Ishikawa (cell line): ENCODE measurements around the gene CLTC.

Experiments used
- CEBPB ChIP-seq: IDR thresholded peaks from 2 replicates; pipeline ENCODE4 v1.6.1; 2012
- CREB1 ChIP-seq: IDR thresholded peaks from 2 replicates; pipeline ENCODE4 v1.6.1; 2012; ENCODE audit warnings: low read depth
- EGR1 ChIP-seq: IDR thresholded peaks from 2 replicates; pipeline ENCODE4 v1.6.1; 2012
- EP300 ChIP-seq: IDR thresholded peaks from 2 replicates; pipeline ENCODE4 v1.6.1; 2012; ENCODE audit warnings: borderline replicate concordance
- FOXM1 ChIP-seq: IDR thresholded peaks from 2 replicates; pipeline ENCODE4 v1.6.1; 2012; ENCODE audit warnings: low read depth, borderline replicate concordance
- MAX ChIP-seq: IDR thresholded peaks from 2 replicates; pipeline ENCODE4 v1.6.1; 2012
- NFIC ChIP-seq: IDR thresholded peaks from 2 replicates; pipeline ENCODE4 v1.6.1; 2012
- RAD21 ChIP-seq: IDR thresholded peaks from 2 replicates; pipeline ENCODE4 v1.6.1; 2012; ENCODE audit warnings: low read depth
- REST ChIP-seq: IDR thresholded peaks from 2 replicates; pipeline ENCODE4 v1.6.1; 2012; ENCODE audit warnings: low read depth, mild to moderate bottlenecking
- TAF1 ChIP-seq: IDR thresholded peaks from 2 replicates; pipeline ENCODE4 v1.6.1; 2012; ENCODE audit warnings: low read depth, mild to moderate bottlenecking
- TCF12 ChIP-seq: IDR thresholded peaks from 2 replicates; pipeline ENCODE4 v1.6.1; 2012; ENCODE audit warnings: low read depth
- TEAD4 ChIP-seq: IDR thresholded peaks from 2 replicates; pipeline ENCODE4 v1.6.1; 2012
- USF1 ChIP-seq: IDR thresholded peaks from 2 replicates; pipeline ENCODE4 v1.6.1; 2012
- YY1 ChIP-seq: IDR thresholded peaks from 2 replicates; pipeline ENCODE4 v1.6.1; 2012; ENCODE audit warnings: low read depth
- ZBTB7A ChIP-seq: IDR thresholded peaks from 2 replicates; pipeline ENCODE4 v1.6.1; 2012; ENCODE audit warnings: low read depth

The CLTC gene

DNA sequence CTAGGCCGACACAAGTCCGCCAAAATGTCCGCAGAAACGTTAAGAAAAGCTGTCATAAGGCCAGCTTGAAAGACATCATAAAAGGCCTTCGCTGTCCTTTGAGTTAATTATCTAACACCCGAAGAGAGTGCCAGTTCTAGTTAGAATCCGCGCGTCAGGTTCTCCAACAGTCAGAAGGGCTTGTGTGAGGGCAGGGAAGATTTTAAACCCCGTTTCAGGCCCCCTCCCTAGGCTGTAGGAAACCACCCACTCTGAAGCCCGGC is 729 bp upstream of the CLTC start:
- TF ChIP-seq FOXM1 (no peak), CEBPB (no peak), YY1 (no peak)

- TF ChIP-seq YY1 (no peak), REST (no peak), NFIC (no peak), EP300 (no peak), TEAD4 (no peak), ZBTB7A (no peak), EGR1 (no peak), CEBPB (no peak), CREB1 (no peak), RAD21 (no peak), USF1 (no peak), TCF12 (no peak), FOXM1 (no peak), MAX (no peak), TAF1 (no peak)
Observed at GRCh38 chr17:59620064-59620359, 317 bp downstream of the CLTC start.

DNA sequence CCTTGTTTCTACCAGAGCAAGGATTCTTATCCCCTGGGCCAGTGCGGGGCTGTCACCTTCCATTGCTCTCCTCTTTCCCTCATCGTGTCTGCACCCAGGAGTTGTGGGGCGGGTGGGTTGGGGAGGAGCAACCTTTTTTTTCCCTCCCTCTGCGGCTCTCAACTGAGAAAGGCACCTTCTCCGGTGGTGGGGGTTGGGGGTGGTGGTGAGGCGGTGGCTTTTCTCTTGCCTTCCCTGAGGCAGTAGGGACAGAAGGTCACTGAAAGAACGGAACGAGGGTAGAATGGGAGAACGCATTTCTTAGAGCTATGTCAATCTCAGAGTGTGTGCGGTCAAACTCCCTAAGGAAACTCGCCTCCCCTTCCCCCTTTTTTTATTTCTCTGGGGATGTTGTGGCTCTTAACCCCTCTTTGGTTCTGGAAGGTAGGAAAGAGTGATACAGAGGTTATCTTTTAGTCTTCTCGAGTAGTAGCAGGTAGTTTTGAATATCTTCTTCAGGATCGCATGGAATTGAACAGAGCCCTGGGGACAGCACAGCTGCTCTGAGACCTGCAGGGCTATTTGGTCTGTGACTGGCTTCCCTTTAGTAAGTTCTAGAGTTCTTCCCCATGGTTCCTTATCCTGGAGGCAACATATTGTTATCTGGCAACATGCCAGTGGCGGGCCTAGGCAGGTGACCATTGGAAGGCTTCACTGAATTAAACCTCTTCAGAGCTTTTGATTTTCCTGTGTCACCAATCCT is 994 bp downstream of the CLTC start:
- TF ChIP-seq CEBPB: no peak
- TF ChIP-seq NFIC: peak; percentile 71

DNA sequence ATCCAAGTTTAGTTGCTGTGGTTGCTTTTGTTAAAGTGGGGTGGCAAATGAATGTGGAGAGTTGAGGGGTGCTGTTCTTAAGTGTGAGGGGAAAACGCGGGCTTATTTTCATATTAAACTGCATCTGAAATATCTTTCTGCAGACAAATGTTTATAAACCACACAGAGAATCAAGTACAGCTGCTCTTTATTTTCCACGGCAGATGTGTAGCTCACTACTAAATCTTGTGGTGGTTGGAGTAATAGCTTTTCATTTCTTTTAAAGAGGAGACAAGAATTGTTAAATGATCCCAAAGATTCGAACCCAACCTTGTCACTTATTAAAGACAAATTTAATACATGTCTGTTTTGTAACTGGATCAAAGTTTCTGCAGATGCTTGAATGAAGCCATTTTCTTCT is 2.1 kb downstream of the CLTC start:
- TF ChIP-seq TEAD4 (no peak), NFIC (no peak), MAX (no peak), ZBTB7A (no peak), CEBPB (no peak), CREB1 (no peak), REST (no peak)

DNA sequence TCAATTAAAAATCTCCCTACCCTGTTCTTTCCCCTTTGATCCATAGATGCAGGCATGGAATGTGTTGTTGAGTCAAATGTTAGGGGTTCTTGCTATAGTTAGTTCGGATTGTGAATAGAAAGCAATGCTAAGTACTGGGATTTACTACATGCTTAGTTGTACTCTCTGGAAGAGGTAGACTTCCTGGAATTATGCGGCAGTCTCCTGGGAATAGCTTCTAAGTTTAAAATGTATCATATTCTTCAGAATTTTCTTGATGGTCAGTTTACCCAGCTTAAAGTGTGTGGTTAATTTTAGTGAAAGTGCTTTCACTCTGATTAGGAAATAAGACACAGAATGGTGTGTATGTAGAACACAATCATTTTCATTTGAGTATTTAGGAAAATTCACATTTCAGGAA is 3.5 kb downstream of the CLTC start:
- TF ChIP-seq MAX: no peak
- no peak for TF ChIP-seq YY1
- TF ChIP-seq TAF1: no peak

DNA sequence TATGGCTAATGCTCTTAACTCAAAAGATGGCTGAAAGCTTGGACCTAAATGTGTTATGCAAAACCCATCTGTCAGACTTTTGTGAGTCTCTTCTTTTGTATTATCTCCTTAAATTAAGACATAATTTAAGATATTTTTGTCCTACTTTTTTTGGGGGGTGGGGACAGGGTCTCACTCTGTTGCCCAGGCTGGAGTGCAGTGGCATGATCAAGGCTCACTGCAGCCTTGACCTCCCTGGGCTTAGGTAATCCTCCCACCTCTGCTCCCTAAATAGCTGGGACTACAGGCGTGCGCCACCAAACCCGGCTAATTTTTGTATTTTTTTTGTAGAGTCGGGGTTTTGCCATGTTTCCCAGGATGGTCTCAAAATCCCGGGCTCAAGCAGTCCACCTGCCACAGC is 7.1 kb downstream of the CLTC start:
- no peak for TF ChIP-seq CEBPB
- no peak for TF ChIP-seq NFIC
- no peak for TF ChIP-seq USF1
- TF ChIP-seq EP300: no peak

- TF ChIP-seq EP300: no peak
- no peak for TF ChIP-seq RAD21
- no peak for TF ChIP-seq CEBPB
- TF ChIP-seq EGR1: no peak
- TF ChIP-seq TAF1: no peak
Observed at GRCh38 chr17:59627274-59627673, 7.6 kb downstream of the CLTC start.

GRCh38 chr17:59627770-59628171 is 8.1 kb downstream of the CLTC start:
- TF ChIP-seq MAX: no peak
- no peak for TF ChIP-seq TAF1
- TF ChIP-seq TEAD4: no peak
- no peak for TF ChIP-seq YY1
- no peak for TF ChIP-seq USF1
- no peak for TF ChIP-seq EGR1
